Activated CD4-positive, alpha-beta T cell treated with anti-CD3 and anti-CD28 coated beads, Interleukin-10, Interleukin-2, amounts not matched to agents 100 ng/mL and 50 ng/mL, durations not matched to agents 16 hours and 8 hours (primary cell): ENCODE measurements around the gene MNT.

Source experiments
- DNase-seq: peaks from one replicate; pipeline ENCODE4 v3.0.0-alpha.2; 2020

MNT gene

GRCh38 chr17:2362416-2362815, 38.4 kb downstream of the MNT start:
- no peak for DNase-seq

- no peak for DNase-seq
These were observed 38.8 kb downstream of the MNT start for GRCh38 chr17:2362016-2362415.

GRCh38 chr17:2361010-2361760, 39.7 kb downstream of the MNT start:
- DNase-seq: no peak

- DNase-seq: no peak
These were observed 42.9 kb downstream of the MNT start for GRCh38 chr17:2357931-2358434.

- DNase-seq: no peak
These were observed 43.6 kb downstream of the MNT start for GRCh38 chr17:2357237-2357636.

- no peak for DNase-seq
These were observed 46.5 kb downstream of the MNT start for GRCh38 chr17:2354311-2354710.

- DNase-seq: no peak
These were observed 49.6 kb downstream of the MNT start for GRCh38 chr17:2351269-2351668.

GRCh38 chr17:2347805-2348685, 52.8 kb downstream of the MNT start:
- no peak for DNase-seq

- no peak for DNase-seq
These were observed 54.4 kb downstream of the MNT start for GRCh38 chr17:2346475-2346874.

- DNase-seq: no peak
These were observed 56.3 kb downstream of the MNT start for GRCh38 chr17:2344528-2344927.

GRCh38 chr17:2343421-2343820, 57.4 kb downstream of the MNT start:
- DNase-seq: no peak

- DNase-seq: no peak
These were observed 62.6 kb downstream of the MNT start for GRCh38 chr17:2338315-2338657.

GRCh38 chr17:2337544-2338314, 63.1 kb downstream of the MNT start:
- DNase-seq: peak; percentile 60

GRCh38 chr17:2336852-2337543, 63.9 kb downstream of the MNT start, which contains the start of gene SGSM2:
SGSM2 (plus strand) TSS chr17:2337501; CDS start chr17:2337689, 188 bp downstream.
- peak; percentile 70 for DNase-seq

GRCh38 chr17:2336215-2336851, 64.5 kb downstream of the MNT start, which contains the start of gene TSR1:
TSR1 (minus strand) TSS chr17:2336457; CDS start chr17:2336427, 30 bp downstream.
- DNase-seq: peak; percentile 95

- no peak for DNase-seq
These were observed 65.1 kb downstream of the MNT start for GRCh38 chr17:2335726-2336214.
